Fibroblast of pulmonary artery (primary cell): Measurements from ENCODE around the gene CSNK1D.
A peak's percentile ranks its signal among the peaks of the same experiment; 100 is the strongest.

ENCODE experiments used
- DNase-seq: peaks from one replicate; pipeline ENCODE4 v3.0.0-alpha.2; 2010; ENCODE audit warnings: low read depth
- H3K4me3 ChIP-seq: replicated peaks from 2 replicates; pipeline ENCODE4 v1.5.1; 2011; ENCODE audit warnings: low read depth, mild to moderate bottlenecking, control low read depth, low read length, moderate library complexity
- CTCF ChIP-seq: IDR thresholded peaks from 2 replicates; pipeline ENCODE4 v1.5.1; 2011; ENCODE audit warnings: mild to moderate bottlenecking, control low read depth, low read length, inconsistent platforms; ENCODE audit errors: missing control alignments

Gene CSNK1D

GRCh38 chr17:82291582-82292250, 18.2 kb upstream of the CSNK1D start:
- peak overlapping the region; percentile 75 for H3K4me3 ChIP-seq
- no peak for TF ChIP-seq CTCF
- no peak for DNase-seq

- peak; percentile 93 for DNase-seq
- no peak overlapping the region for H3K4me3 ChIP-seq
- no peak for TF ChIP-seq CTCF
These were observed 14.6 kb upstream of the CSNK1D start for GRCh38 chr17:82287868-82288801.

GRCh38 chr17:82287013-82287867, 13.7 kb upstream of the CSNK1D start:
- TF ChIP-seq CTCF = no peak
- no peak for DNase-seq
- H3K4me3 ChIP-seq = no peak overlapping the region

GRCh38 chr17:82285141-82285540, 11.6 kb upstream of the CSNK1D start:
- DNase-seq = no peak
- TF ChIP-seq CTCF = no peak
- no peak overlapping the region for H3K4me3 ChIP-seq

GRCh38 chr17:82283208-82283749, 9.8 kb upstream of the CSNK1D start:
- peak; percentile 64 for DNase-seq
- TF ChIP-seq CTCF = no peak

More at GRCh38 chr17:82283208-82283749, 9.8 kb upstream of the CSNK1D start:
- H3K4me3 ChIP-seq = no peak overlapping the region
